HG02763 (cell line): Measurements from ENCODE around the gene EYA2.

Experiments used
- ATAC-seq: cut with Tn5 transposase; IDR thresholded peaks from one replicate; pipeline ENCODE4 v1.9.1; 2021; ENCODE audit warnings: mild to moderate bottlenecking, moderate library complexity; ENCODE audit not compliant: unreplicated experiment

Gene EYA2

DNA sequence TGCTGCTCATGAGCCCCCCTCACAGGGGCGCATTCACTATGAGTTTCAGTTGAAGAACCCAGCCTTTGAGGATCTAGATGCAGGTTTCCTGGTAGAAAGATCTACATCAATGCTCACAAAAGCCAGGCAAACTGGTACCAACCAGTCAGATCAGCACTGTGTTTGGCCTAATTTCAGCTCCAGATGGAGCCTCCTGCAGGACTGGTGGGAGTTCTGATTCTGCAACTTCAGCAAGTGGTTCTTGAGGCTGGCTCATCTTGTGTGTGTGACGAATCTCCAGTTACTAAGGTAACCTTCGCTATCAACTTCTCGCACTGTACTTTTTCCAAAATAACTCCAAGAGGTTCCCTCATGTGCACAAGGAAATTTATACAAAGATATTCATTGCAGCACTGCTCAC is 343.1 kb downstream of the EYA2 start:
- no peak for ATAC-seq
